ENCODE data around the gene P3H1. TPM values are rescaled to one million over a fixed set of nuclear protein-coding genes. Genes with fewer than 3 reads are reported as not detected.

P3H1 gene
- total RNA-seq, 4 donors from 2014 or later, result 9.4 to 26.8 (median 13.5) TPM

GRCh38 chr1:42759114-42759513 is 7.7 kb downstream of the P3H1 start:
- no peak for DNase-seq (ENCODE audit: low spot score in 2 of 2)
- WGBS, 2 donors, result 78% methylated on average over 9 of the region's 9 CpGs
- no peak for TF ChIP-seq CTCF (IDR thresholded peaks at IDR 0.05)
- intact Hi-C loops (cut with DNase I; ENCODE audit: low total_unique reads), result no loop called here
- no peak overlapping the region for H3K4me3 ChIP-seq (ENCODE audit: low read depth, poor library complexity, severe bottlenecking)

GRCh38 chr1:42758641-42759040 is 8.2 kb downstream of the P3H1 start:
- TF ChIP-seq POLR2A (IDR thresholded peaks at IDR 0.05) (no peak), CTCF (IDR thresholded peaks at IDR 0.05) (no peak)
- intact Hi-C loops (cut with DNase I; ENCODE audit: low total_unique reads), result no loop called here

GRCh38 chr1:42757892-42758275 is 8.9 kb downstream of the P3H1 start:
- DNase-seq (ENCODE audit: low spot score in 2 of 2), result no peak
- intact Hi-C loops (cut with DNase I; ENCODE audit: low total_unique reads), result no loop called here

More at GRCh38 chr1:42758641-42759040, 8.2 kb downstream of the P3H1 start:
- WGBS, 2 donors, result 80 to 84% methylated on average over 3 of the region's 3 CpGs
- H3K4me3 ChIP-seq (ENCODE audit: low read depth, poor library complexity, severe bottlenecking), result no peak overlapping the region
- no peak for DNase-seq (ENCODE audit: low spot score in 2 of 2)

GRCh38 chr1:42756956-42757891 is 9.6 kb downstream of the P3H1 start:
- DNase-seq (ENCODE audit: low spot score in 2 of 2), result no peak
- intact Hi-C loops (cut with DNase I; ENCODE audit: low total_unique reads), result no loop called here
- no peak overlapping the region for H3K4me3 ChIP-seq (ENCODE audit: low read depth, poor library complexity, severe bottlenecking)
- WGBS, 2 donors, result 74% methylated on average over 17 of the region's 17 CpGs
- TF ChIP-seq CTCF (IDR thresholded peaks at IDR 0.05) (no peak), POLR2A (IDR thresholded peaks at IDR 0.05) (no peak)

More at GRCh38 chr1:42757892-42758275, 8.9 kb downstream of the P3H1 start:
- H3K4me3 ChIP-seq (ENCODE audit: low read depth, poor library complexity, severe bottlenecking), result no peak overlapping the region
- no peak for TF ChIP-seq POLR2A (IDR thresholded peaks at IDR 0.05)
- no peak for TF ChIP-seq CTCF (IDR thresholded peaks at IDR 0.05)

- intact Hi-C loops (cut with DNase I; ENCODE audit: low total_unique reads), result no loop called here
- DNase-seq (ENCODE audit: low spot score in 2 of 2), result no peak
- no peak overlapping the region for H3K4me3 ChIP-seq (ENCODE audit: low read depth, poor library complexity, severe bottlenecking)
- TF ChIP-seq CTCF (IDR thresholded peaks at IDR 0.05) (no peak), POLR2A (IDR thresholded peaks at IDR 0.05) (no peak)
- 90 to 95% methylated on average over 1 of the region's 1 CpG for WGBS, 2 donors
Measured at GRCh38 chr1:42753070-42753469, 13.8 kb downstream of the P3H1 start.
